Measurements from ENCODE around the gene CARMIL1.

DNA sequence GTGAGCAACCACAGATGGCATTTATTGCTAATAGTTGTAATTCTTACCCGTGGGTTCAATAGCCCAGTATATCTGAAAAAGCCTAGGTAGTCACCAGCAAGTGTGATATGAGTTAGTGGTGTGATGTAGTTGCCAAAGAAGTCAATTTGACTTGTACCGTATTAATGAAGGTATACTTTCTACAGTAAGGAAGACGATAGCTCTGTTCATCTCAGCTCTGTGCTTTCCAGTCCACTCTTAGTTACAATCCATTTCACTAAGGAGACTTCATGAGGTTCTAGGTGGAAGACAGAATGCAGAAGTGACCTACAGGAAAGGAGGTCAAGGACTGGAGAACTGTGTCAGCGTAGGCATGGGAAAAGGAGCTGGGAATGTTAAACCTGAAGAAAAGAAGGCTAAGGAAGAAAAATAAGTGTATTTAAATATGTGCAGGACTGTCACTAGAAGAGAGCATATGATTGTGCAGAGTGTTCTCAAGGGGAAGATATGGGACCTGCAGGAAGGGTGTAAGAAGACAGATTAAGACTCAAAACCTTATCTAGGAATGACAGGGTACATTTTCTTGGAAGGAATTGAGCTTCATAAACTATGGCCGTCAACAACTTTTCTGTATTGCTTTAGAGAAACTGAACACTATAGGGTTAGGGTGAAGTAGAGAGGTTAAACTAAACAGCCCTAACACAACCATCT is 255.9 kb downstream of the CARMIL1 start:
- TF ChIP-seq, protein P1, sequence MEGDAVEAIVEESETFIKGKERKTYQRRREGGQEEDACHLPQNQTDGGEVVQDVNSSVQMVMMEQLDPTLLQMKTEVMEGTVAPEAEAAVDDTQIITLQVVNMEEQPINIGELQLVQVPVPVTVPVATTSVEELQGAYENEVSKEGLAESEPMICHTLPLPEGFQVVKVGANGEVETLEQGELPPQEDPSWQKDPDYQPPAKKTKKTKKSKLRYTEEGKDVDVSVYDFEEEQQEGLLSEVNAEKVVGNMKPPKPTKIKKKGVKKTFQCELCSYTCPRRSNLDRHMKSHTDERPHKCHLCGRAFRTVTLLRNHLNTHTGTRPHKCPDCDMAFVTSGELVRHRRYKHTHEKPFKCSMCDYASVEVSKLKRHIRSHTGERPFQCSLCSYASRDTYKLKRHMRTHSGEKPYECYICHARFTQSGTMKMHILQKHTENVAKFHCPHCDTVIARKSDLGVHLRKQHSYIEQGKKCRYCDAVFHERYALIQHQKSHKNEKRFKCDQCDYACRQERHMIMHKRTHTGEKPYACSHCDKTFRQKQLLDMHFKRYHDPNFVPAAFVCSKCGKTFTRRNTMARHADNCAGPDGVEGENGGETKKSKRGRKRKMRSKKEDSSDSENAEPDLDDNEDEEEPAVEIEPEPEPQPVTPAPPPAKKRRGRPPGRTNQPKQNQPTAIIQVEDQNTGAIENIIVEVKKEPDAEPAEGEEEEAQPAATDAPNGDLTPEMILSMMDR (conservative IDR thresholded peaks at IDR 0.05; ENCODE audit: low read length), result no peak
- no peak for TF ChIP-seq EZH2phosphoT487 (IDR thresholded peaks at IDR 0.05; ENCODE audit: borderline replicate concordance)
